HG03520 (cell line): Measurements from ENCODE around the gene FBRS.

ENCODE experiments used
- ATAC-seq: cut with Tn5 transposase; IDR thresholded peaks from one replicate; pipeline ENCODE4 v1.9.1; 2021; ENCODE audit warnings: mild to moderate bottlenecking, moderate library complexity; ENCODE audit not compliant: unreplicated experiment

Gene FBRS

GRCh38 chr16:30641378-30641982 is 16.8 kb upstream of the FBRS start:
- ATAC-seq = no peak

DNA sequence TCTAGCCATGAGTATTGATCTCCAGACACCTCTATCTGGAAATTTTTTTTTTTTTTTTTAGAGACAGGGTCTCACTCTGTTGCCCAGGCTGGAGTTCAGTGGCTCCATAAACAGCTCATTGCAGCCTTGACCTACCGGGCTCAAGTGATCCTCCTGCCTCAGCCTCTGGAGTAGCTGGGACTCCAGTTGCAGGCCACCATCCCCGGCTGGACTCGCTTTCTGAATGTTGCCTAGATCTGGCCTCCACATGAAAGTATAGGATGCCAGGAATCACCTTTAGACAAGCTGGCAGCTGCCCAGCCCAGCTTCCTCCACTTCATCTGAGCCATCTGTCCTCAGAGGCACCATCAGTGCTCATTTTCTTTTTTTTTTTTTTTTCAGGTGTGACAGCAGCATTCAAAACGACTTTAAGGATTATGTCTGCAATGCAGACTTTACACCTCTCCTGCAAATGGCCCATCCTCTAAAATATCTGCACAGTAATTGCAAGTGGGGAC is 13.8 kb upstream of the FBRS start:
- ATAC-seq = no peak

- no peak for ATAC-seq
These were observed 12.5 kb upstream of the FBRS start for GRCh38 chr16:30645727-30646126.

DNA sequence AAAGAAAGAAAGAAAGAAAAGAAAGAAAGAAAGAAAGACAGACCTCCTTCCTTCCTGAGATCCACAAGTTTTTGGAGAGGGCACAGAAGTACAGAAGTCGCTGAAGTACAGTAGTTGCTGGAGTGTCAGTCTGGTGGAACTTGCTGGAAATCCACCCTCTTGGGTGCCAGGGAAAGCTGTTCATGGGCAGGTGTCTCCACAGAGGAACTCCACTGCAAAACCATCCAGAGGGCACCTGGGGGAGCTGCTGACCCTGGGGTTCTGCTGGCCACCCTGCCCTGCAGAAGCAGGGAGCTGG is 11.0 kb upstream of the FBRS start:
- ATAC-seq = no peak

GRCh38 chr16:30649725-30650368 is 8.4 kb upstream of the FBRS start:
- no peak for ATAC-seq

GRCh38 chr16:30650369-30651123 is 7.7 kb upstream of the FBRS start, which contains the start of gene PRR14:
PRR14 (plus strand) TSS chr16:30650960; CDS start chr16:30651646, 686 bp downstream.
- peak; percentile 63 for ATAC-seq

GRCh38 chr16:30651124-30652004 is 6.9 kb upstream of the FBRS start:
- ATAC-seq = peak; percentile 43

- no peak for ATAC-seq
These were observed 6.3 kb upstream of the FBRS start for GRCh38 chr16:30652005-30652296.

- ATAC-seq = no peak
These were observed 5.5 kb upstream of the FBRS start for GRCh38 chr16:30652718-30653117.

GRCh38 chr16:30654856-30655255 is 3.4 kb upstream of the FBRS start:
- no peak for ATAC-seq

GRCh38 chr16:30655815-30656347 is 2.4 kb upstream of the FBRS start:
- ATAC-seq = no peak

- no peak for ATAC-seq
These were observed 1.8 kb upstream of the FBRS start for GRCh38 chr16:30656388-30656787.

DNA sequence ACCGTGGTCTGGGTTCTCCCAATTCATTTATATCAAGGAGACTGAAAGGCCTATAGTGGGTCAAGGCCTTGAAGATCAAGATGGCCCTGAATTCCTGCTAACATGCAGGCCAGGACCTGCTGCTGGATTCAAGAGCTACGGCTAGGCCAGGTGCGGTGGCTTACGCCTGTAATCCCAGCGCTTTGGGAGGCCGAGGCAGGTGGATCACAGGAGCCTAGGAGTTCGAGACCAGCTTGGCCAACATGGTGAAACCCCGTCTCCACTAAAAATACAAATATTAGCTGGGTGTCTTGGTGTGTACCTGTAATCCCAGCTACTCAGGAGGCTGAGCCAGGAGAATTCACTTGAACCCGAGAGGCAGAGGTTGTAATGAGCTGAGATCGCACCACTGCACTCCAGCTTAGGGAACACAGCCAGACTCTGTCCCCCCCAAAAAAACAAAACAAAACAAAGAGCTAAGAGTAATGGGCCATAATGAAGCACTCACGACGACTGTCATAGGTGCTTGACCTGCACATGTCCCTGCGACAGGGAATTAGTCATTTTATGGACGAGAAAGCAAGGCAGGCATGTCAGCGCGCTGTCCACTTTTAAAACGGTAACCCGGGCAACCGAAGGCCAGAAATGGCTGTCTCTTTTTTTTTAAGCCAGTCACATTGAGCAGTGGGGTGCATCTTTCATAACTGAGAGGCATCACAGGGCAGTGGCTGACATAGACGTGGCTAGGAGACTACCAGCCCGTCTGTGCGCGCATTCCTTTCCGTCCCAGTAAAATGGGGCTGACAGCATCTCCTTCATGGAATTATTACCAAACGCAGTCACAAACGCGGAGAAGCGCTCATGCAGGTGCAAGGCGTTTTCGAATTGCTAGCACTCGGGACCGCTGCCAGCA is 1.0 kb upstream of the FBRS start:
- ATAC-seq = no peak

DNA sequence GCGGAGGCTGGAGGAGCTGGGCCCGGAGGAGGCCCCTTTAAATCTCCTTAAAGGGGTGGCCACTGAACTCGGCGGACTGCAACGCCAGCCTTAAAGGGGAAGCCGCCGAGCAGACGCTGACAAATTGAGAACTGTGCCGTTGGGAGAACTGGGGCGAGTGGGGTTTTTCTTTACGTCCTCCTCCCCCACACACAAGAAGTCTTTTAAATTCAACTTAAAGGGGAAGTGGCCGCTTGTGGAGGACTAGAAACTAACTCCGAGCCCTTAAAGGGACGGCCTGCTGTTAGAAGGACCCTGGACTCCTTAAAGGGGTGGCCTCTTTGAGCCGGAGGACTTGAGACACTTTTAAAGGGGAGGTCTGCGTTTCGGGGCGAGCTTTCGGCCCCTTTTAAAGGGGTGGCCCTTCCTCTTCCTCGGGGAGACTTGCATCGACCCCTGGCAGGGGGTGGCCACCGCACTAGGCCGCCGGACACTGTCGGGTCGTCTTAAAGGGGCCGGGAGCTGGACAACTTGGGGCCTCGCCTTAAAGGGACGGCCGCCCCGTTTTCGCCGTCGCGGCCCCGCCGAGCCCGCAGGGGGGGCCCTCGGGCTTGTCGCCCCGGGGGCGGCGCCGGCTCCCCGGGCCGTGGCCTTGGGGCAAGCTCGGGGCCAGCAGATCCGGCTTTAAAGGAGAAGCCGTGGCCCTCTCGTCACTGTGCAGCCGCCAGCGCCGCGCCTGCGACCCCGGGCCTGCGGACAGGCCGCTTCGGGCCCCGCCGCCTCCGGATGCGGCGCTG is 688 bp downstream of the FBRS start:
- ATAC-seq = peak; percentile 23

- no peak for ATAC-seq
These were observed 1.5 kb downstream of the FBRS start for GRCh38 chr16:30659507-30660423.

DNA sequence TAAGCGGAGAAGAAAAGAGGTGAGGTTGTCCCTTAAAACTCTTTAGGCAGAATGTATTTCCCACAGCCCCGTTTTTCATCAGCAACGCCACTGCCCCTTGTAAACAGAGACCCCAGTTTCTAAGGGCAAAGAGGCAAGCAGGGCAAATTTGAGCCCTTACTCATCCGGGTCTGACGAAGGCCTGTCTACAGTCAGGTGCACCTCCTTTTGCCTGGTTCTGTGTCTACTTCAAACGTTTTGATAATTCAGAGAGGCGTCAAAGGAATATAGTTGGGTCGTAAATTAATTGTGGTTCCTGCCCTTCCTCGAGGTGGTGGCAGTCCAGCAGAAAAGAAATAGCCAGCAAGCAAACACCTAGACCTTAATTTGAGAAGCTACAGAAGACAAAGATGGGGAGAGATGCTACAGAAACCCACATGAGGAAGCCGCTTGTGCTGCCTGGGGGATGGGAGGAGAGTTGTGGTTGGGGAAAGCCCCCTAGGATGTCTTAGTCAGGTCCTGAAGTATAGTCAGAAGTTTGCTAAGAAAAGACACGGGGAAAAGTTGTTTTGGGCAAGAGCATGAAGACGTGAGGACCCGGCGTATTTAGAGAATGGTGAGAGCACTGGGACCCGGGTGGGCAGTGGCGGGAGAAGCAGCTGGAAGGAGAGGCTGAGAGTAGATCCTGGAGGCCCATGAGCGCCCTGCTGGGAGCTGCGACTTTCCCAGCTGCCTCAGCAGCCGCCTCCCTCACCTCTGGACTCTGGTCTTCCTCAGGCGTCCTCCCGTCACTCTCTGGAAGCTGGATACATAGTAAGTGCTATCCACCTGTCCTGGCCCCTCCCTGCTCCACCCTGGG is 2.4 kb downstream of the FBRS start:
- no peak for ATAC-seq

DNA sequence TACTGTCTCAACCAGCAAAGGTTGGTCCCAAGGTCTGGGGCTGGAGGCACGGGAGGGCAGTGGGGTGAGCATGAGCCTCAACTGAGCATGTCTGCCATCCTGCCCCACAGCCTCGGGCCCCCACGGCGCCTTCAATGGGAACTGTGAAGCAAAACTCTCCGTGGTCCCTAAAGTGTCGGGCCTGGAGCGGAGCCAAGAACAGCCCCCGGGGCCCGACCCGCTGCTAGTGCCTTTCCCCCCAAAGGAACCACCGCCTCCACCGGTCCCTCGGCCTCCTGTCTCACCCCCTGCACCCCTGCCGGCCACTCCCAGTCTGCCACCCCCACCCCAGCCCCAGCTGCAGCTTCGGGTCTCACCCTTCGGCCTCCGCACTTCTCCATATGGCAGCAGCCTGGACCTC is 4.2 kb downstream of the FBRS start:
- no peak for ATAC-seq
